HG03064 (cell line): ENCODE results near the gene GLB1L3.
"Not testable (repeated sequence)": the region's sequence is repeated elsewhere in the genome, so short reads cannot be mapped to it uniquely, and the experiment has no call there.

Source experiments
- ATAC-seq: cut with Tn5 transposase; IDR thresholded peaks from one replicate; pipeline ENCODE4 v1.9.1; 2021; ENCODE audit warnings: low read depth; ENCODE audit not compliant: unreplicated experiment

Gene GLB1L3

GRCh38 chr11:134250675-134251074 lies 25.5 kb upstream of the GLB1L3 start:
- ATAC-seq: no peak

GRCh38 chr11:134252346-134253187 lies 23.6 kb upstream of the GLB1L3 start:
- ATAC-seq: peak; percentile 31

- peak; percentile 99 for ATAC-seq
Measured at GRCh38 chr11:134253188-134253993, 22.8 kb upstream of the GLB1L3 start, which contains the start of the genes ACAD8 and THYN1. Gene ACAD8, plus strand, starts transcription at chr11:134253568. Its CDS starts 33 bp downstream, at chr11:134253601. Gene THYN1, minus strand, starts transcription at chr11:134253352. Its CDS starts 470 bp downstream, at chr11:134252882.

GRCh38 chr11:134254433-134255183 lies 21.6 kb upstream of the GLB1L3 start:
- ATAC-seq: no peak

- ATAC-seq: not testable (repeated sequence)
Measured at GRCh38 chr11:134255184-134255561, 21.0 kb upstream of the GLB1L3 start.

GRCh38 chr11:134257101-134257500 lies 19.1 kb upstream of the GLB1L3 start:
- no peak for ATAC-seq

GRCh38 chr11:134258577-134258976 lies 17.6 kb upstream of the GLB1L3 start:
- no peak for ATAC-seq

- ATAC-seq: no peak
Measured at GRCh38 chr11:134260503-134260902, 15.7 kb upstream of the GLB1L3 start.

- ATAC-seq: no peak
Measured at GRCh38 chr11:134260983-134261382, 15.2 kb upstream of the GLB1L3 start.

GRCh38 chr11:134261626-134262488 lies 14.3 kb upstream of the GLB1L3 start:
- no peak for ATAC-seq

- ATAC-seq: no peak
Measured at GRCh38 chr11:134264966-134265764, 11.0 kb upstream of the GLB1L3 start.

GRCh38 chr11:134266440-134266839 lies 9.7 kb upstream of the GLB1L3 start:
- no peak for ATAC-seq

- no peak for ATAC-seq
Measured at GRCh38 chr11:134266841-134267251, 9.3 kb upstream of the GLB1L3 start.

- ATAC-seq: no peak
Measured at GRCh38 chr11:134267461-134267860, 8.7 kb upstream of the GLB1L3 start.

- no peak for ATAC-seq
Measured at GRCh38 chr11:134267966-134268365, 8.2 kb upstream of the GLB1L3 start.

- no peak for ATAC-seq
Measured at GRCh38 chr11:134270250-134270714, 5.9 kb upstream of the GLB1L3 start.

- no peak for ATAC-seq
Measured at GRCh38 chr11:134271978-134272377, 4.2 kb upstream of the GLB1L3 start.

- no peak for ATAC-seq
Measured at GRCh38 chr11:134272381-134273316, 3.5 kb upstream of the GLB1L3 start.
